Transverse colon (tissue), 3 donors: ENCODE measurements around the gene SLC17A6.
A peak's percentile ranks its signal among the peaks of the same experiment; 100 is the strongest.

Source experiments
- CTCF ChIP-seq, 5 experiments: fragments of 200-600 bp in 3 of 5; fragments of 450-650 bp in 2 of 5; sonication (generic) in 3 of 5; IDR thresholded peaks; 1 replicate in 2 of 5; 2 replicates in 3 of 5; pipeline ENCODE4 v1.5.1; 2016 to 2017; ENCODE audit warnings: antibody characterized with exemption in 5 of 5, inconsistent platforms in 3 of 5, mild to moderate bottlenecking in 2 of 5, moderate library complexity in 1 of 5
- EP300 ChIP-seq: sonication (generic); formaldehyde crosslinking; IDR thresholded peaks from one replicate; pipeline ENCODE4 v1.6.1; 2017; ENCODE audit warnings: antibody characterized with exemption, low read depth
- POLR2A ChIP-seq: fragments of 450-650 bp; IDR thresholded peaks from one replicate; pipeline ENCODE4 v1.6.1; 2016; ENCODE audit warnings: antibody characterized with exemption, mild to moderate bottlenecking, moderate library complexity

DNA sequence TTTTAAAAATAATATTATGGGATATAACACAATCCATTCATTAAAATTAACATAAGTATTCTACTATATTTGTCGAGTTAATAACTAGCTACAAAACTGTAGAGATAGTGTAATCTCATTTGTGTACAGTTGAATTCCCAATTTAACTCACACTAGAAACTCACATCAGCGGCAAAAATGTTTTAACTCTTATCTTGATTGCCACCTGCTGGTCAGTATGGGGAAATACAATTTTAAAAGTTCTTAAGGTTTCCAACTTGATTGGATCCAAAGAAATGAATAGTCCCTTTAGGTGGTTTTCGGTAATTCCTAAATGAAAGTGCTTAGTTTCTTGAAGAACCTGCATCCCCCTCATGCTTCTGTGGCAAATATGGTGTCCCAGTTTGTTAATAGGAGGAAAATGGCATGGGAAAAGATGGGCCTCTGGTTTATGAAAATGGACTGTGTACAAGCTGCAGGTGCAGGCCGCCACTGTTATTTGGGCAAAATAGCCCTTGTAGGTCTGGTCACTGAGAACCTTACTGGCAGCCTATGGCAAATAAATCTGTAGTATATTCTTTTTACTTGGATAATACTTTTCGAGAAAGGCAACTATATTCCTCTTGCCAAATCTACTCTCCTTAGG lies 33.7 kb upstream of the SLC17A6 start:
- TF ChIP-seq CTCF (IDR thresholded peaks at IDR 0.05) = peak; percentile 60 to 70 (median 65)
- no peak for TF ChIP-seq POLR2A
- no peak for TF ChIP-seq EP300
